MM.1S (cell line): ENCODE data around the gene SV2B.

ENCODE experiments used
- EZH2 ChIP-seq: fragments of 300-600 bp; sonication (generic); optimal IDR thresholded peaks from 2 replicates; pipeline ENCODE3; 2017; ENCODE audit warnings: low read depth, mild to moderate bottlenecking, antibody characterized with exemption, low read length, mixed read lengths
- TF ChIP-seq, protein P1 (sequence below): fragments of 300-600 bp; sonication (generic); IDR thresholded peaks from 2 replicates; pipeline ENCODE4 v1.5.1; 2016; ENCODE audit warnings: antibody characterized with exemption, low read length, mixed read lengths

- TF ChIP-seq, protein P1, sequence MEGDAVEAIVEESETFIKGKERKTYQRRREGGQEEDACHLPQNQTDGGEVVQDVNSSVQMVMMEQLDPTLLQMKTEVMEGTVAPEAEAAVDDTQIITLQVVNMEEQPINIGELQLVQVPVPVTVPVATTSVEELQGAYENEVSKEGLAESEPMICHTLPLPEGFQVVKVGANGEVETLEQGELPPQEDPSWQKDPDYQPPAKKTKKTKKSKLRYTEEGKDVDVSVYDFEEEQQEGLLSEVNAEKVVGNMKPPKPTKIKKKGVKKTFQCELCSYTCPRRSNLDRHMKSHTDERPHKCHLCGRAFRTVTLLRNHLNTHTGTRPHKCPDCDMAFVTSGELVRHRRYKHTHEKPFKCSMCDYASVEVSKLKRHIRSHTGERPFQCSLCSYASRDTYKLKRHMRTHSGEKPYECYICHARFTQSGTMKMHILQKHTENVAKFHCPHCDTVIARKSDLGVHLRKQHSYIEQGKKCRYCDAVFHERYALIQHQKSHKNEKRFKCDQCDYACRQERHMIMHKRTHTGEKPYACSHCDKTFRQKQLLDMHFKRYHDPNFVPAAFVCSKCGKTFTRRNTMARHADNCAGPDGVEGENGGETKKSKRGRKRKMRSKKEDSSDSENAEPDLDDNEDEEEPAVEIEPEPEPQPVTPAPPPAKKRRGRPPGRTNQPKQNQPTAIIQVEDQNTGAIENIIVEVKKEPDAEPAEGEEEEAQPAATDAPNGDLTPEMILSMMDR = no peak
- no peak for TF ChIP-seq EZH2
Measured at GRCh38 chr15:91051248-91051647, 48.8 kb upstream of the SV2B start.
